OCI-M1 (cell line): Measurements from ENCODE around the gene CT45A9.
"Not testable (repeated sequence)": the region's sequence is repeated elsewhere in the genome, so short reads cannot be mapped to it uniquely, and the experiment has no call there.

Experiments
- DNase-seq: peaks from one replicate; lab custom pipeline; 2025; lab: John Stamatoyannopoulos, UW

Gene CT45A9

GRCh38 chrX:135871712-135872111 lies at the start of gene CT45A9:
TSS of gene CT45A9 (minus strand) at chrX:135871812. CDS start at chrX:135868061, 3,751 bp downstream.
- not testable (repeated sequence) for DNase-seq

GRCh38 chrX:135920516-135920915 lies 48.9 kb upstream of the CT45A9 start:
- DNase-seq, result not testable (repeated sequence)

- peak; percentile 13 for DNase-seq
Measured at GRCh38 chrX:135914404-135914803, 42.8 kb upstream of the CT45A9 start.

GRCh38 chrX:135910251-135910650 lies 38.6 kb upstream of the CT45A9 start:
- DNase-seq, result no peak

GRCh38 chrX:135893294-135893817 lies 21.7 kb upstream of the CT45A9 start, which contains the start of the genes CT45A10 and SAGE1:
TSS of gene CT45A10 (minus strand) at chrX:135893444. CDS start at chrX:135885344, 8,100 bp downstream.
TSS of gene SAGE1 (plus strand) at chrX:135893716. CDS start at chrX:135896243, 2,527 bp downstream.
- DNase-seq, result no peak

GRCh38 chrX:135892781-135893180 lies 21.2 kb upstream of the CT45A9 start:
- DNase-seq, result no peak

- DNase-seq, result no peak
Measured at GRCh38 chrX:135890087-135890585, 18.5 kb upstream of the CT45A9 start.

- DNase-seq, result peak; percentile 37
Measured at GRCh38 chrX:135888976-135889375, 17.4 kb upstream of the CT45A9 start.

GRCh38 chrX:135888230-135888629 lies 16.6 kb upstream of the CT45A9 start:
- not testable (repeated sequence) for DNase-seq

GRCh38 chrX:135882741-135883140 lies 11.1 kb upstream of the CT45A9 start:
- not testable (repeated sequence) for DNase-seq

- not testable (repeated sequence) for DNase-seq
Measured at GRCh38 chrX:135854438-135854837, 17.2 kb downstream of the CT45A9 start, which contains the start of gene CT45A8. TSS of gene CT45A8 (minus strand) at chrX:135854538. CDS start at chrX:135850783, 3,755 bp downstream.

GRCh38 chrX:135837180-135837579 lies 34.4 kb downstream of the CT45A9 start, which contains the start of gene CT45A7:
TSS of gene CT45A7 (minus strand) at chrX:135837280. CDS start at chrX:135833533, 3,747 bp downstream.
- not testable (repeated sequence) for DNase-seq

GRCh38 chrX:135819912-135820311 lies 51.7 kb downstream of the CT45A9 start, which contains the start of gene CT45A2:
TSS of gene CT45A2 (minus strand) at chrX:135820012. CDS start at chrX:135816265, 3,747 bp downstream.
- not testable (repeated sequence) for DNase-seq
